ENCODE measurements around the gene BSG. TPM values are rescaled to one million over a fixed set of nuclear protein-coding genes. Genes with fewer than 3 reads are reported as not detected.

BSG gene
- total RNA-seq, 1 donor = 191 TPM

GRCh38 chr19:535017-535835 is 37.2 kb upstream of the BSG start:
- DNase-seq (ENCODE audit: low read depth) = no peak
- no peak for TF ChIP-seq CTCF (IDR thresholded peaks at IDR 0.05; ENCODE audit: insufficient read depth, low read depth, low read length)
- no peak overlapping the region for H3K4me3 ChIP-seq (ENCODE audit: low read depth, low read length)

- DNase-seq (ENCODE audit: low read depth) = no peak
- no peak overlapping the region for H3K4me3 ChIP-seq (ENCODE audit: low read depth, low read length)
- no peak for TF ChIP-seq CTCF (IDR thresholded peaks at IDR 0.05; ENCODE audit: insufficient read depth, low read depth, low read length)
These were observed 36.1 kb upstream of the BSG start for GRCh38 chr19:536031-536880.

GRCh38 chr19:536881-537404 is 35.5 kb upstream of the BSG start:
- TF ChIP-seq CTCF (IDR thresholded peaks at IDR 0.05; ENCODE audit: insufficient read depth, low read depth, low read length) = no peak
- no peak overlapping the region for H3K4me3 ChIP-seq (ENCODE audit: low read depth, low read length)
- DNase-seq (ENCODE audit: low read depth) = no peak

- no peak overlapping the region for H3K4me3 ChIP-seq (ENCODE audit: low read depth, low read length)
- DNase-seq (ENCODE audit: low read depth) = no peak
- TF ChIP-seq CTCF (IDR thresholded peaks at IDR 0.05; ENCODE audit: insufficient read depth, low read depth, low read length) = no peak
These were observed 33.6 kb upstream of the BSG start for GRCh38 chr19:538641-539428.

- DNase-seq (ENCODE audit: low read depth) = no peak
- H3K4me3 ChIP-seq (ENCODE audit: low read depth, low read length) = no peak overlapping the region
- no peak for TF ChIP-seq CTCF (IDR thresholded peaks at IDR 0.05; ENCODE audit: insufficient read depth, low read depth, low read length)
These were observed 32.9 kb upstream of the BSG start for GRCh38 chr19:539429-540030.
